Measurements from ENCODE around the gene GSTM5. TPM values are rescaled to one million over a fixed set of nuclear protein-coding genes. Genes with fewer than 3 reads are reported as not detected.
"Not testable (repeated sequence)": the region's sequence is repeated elsewhere in the genome, so short reads cannot be mapped to it uniquely, and the experiment has no call there.

Gene GSTM5
- total RNA-seq, 1 experiment from 2014 or later: not detected

- BruUV-seq (replicated peaks): no TSS peak
- H4K20me1 ChIP-seq (ENCODE audit: low read length): no peaks in the 10 kb centered on the region
- ATAC-seq (no peak), DNase-seq (no peak)
- H3K4me2 ChIP-seq (ENCODE audit: low read length): no peak overlapping the region
- ChIA-PET CTCF (interaction anchor here (0.6 kb wide), 1 partner anchor 125 kb away, joined by 3 read pairs; no protein-coding TSS in a partner anchor), POLR2A (ENCODE audit: unreplicated experiment) (no interaction called here)
- H3K9me3 ChIP-seq (ENCODE audit: low read length): no peaks in the 10 kb centered on the region
- H3K27ac ChIP-seq (ENCODE audit: low read length): no peak overlapping the region
- H3K4me1 ChIP-seq (ENCODE audit: insufficient read depth, low read length): peaks cover 10% of the 10 kb centered on the region; the same call in 1 of the 2 replicates
- TF ChIP-seq, protein P1, sequence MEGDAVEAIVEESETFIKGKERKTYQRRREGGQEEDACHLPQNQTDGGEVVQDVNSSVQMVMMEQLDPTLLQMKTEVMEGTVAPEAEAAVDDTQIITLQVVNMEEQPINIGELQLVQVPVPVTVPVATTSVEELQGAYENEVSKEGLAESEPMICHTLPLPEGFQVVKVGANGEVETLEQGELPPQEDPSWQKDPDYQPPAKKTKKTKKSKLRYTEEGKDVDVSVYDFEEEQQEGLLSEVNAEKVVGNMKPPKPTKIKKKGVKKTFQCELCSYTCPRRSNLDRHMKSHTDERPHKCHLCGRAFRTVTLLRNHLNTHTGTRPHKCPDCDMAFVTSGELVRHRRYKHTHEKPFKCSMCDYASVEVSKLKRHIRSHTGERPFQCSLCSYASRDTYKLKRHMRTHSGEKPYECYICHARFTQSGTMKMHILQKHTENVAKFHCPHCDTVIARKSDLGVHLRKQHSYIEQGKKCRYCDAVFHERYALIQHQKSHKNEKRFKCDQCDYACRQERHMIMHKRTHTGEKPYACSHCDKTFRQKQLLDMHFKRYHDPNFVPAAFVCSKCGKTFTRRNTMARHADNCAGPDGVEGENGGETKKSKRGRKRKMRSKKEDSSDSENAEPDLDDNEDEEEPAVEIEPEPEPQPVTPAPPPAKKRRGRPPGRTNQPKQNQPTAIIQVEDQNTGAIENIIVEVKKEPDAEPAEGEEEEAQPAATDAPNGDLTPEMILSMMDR (conservative IDR thresholded peaks at IDR 0.05; ENCODE audit: low read depth, low read length): no peak
- TF ChIP-seq EZH2phosphoT487 (IDR thresholded peaks at IDR 0.05; ENCODE audit: borderline replicate concordance, low read length) (no peak), EZH2 (IDR thresholded peaks at IDR 0.05; ENCODE audit: low read length, unreplicated experiment) (no peak)
- H3K27me3 ChIP-seq (ENCODE audit: low read length): no peaks in the 10 kb centered on the region
- no peak overlapping the region for H3K4me3 ChIP-seq (ENCODE audit: low read length)
- H3K79me2 ChIP-seq (ENCODE audit: low read length): no peaks in the 10 kb centered on the region
- no peaks in the 10 kb centered on the region for H3F3A ChIP-seq (ENCODE audit: low read length, unreplicated experiment)
- H3K36me3 ChIP-seq (ENCODE audit: low read depth, low read length): no peaks in the 10 kb centered on the region
- H3K9ac ChIP-seq (ENCODE audit: low read length): no peak overlapping the region
- H3K9me2 ChIP-seq (replicated peaks; ENCODE audit: low read length): no peaks in the 10 kb centered on the region
- intact Hi-C loops (cut with micrococcal nuclease): no loop called here
- H2AFZ ChIP-seq (ENCODE audit: low read length): no peak overlapping the region
Measured at GRCh38 chr1:109671067-109671466, 41.0 kb upstream of the GSTM5 start.

- H3K4me1 ChIP-seq (ENCODE audit: insufficient read depth, low read length); H2AFZ ChIP-seq (ENCODE audit: low read length); intact Hi-C loops (cut with micrococcal nuclease); CTCF ChIA-PET; H3K27ac ChIP-seq (ENCODE audit: low read length); DNase-seq; H3K9ac ChIP-seq (ENCODE audit: low read length); H3K36me3 ChIP-seq (ENCODE audit: low read depth, low read length); H3K9me2 ChIP-seq (replicated peaks; ENCODE audit: low read length); BruUV-seq (replicated peaks); H4K20me1 ChIP-seq (ENCODE audit: low read length); H3K27me3 ChIP-seq (ENCODE audit: low read length); POLR2A ChIA-PET (ENCODE audit: unreplicated experiment); ATAC-seq; H3K4me3 ChIP-seq (ENCODE audit: low read length); H3F3A ChIP-seq (ENCODE audit: low read length, unreplicated experiment); H3K79me2 ChIP-seq (ENCODE audit: low read length); H3K4me2 ChIP-seq (ENCODE audit: low read length); H3K9me3 ChIP-seq (ENCODE audit: low read length): not testable (repeated sequence)
Measured at GRCh38 chr1:109673861-109674260, 38.2 kb upstream of the GSTM5 start.

DNA sequence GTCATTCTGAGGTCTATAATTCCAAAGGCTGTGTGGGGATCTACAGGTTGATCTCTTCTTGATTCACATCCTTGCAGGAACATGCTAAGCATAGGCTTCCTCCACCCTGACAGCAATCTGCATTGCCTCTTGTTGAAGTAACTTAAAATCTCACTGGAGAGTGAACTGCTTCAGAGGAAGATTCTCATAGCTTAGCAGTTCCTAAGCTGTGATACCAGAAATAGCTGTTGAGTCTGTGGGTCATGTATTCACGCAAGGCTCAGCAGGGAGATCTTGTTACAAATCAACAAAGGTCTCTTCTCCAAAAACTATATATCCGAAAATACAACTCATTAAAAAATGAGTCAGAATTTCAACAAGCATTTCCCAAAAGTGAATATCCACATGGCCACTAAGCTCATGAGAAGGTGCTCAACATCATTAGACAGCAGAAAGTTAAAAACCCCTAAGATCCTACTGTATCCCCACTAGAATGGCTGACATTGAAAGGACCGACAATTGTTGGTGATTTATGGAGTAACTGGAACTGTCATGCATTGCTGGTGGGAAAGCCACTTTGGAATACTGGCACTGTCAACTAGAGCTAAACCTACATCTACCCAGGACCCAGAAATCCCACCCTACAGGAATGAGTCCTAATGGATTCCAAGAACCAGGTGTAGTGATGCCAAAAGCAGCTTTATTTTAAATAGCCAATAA is 35.2 kb upstream of the GSTM5 start:
- H3K9me3 ChIP-seq (ENCODE audit: low read length); POLR2A ChIA-PET (ENCODE audit: unreplicated experiment); H3K36me3 ChIP-seq (ENCODE audit: low read depth, low read length); H3K9ac ChIP-seq (ENCODE audit: low read length); H2AFZ ChIP-seq (ENCODE audit: low read length); H3K4me2 ChIP-seq (ENCODE audit: low read length); H3F3A ChIP-seq (ENCODE audit: low read length, unreplicated experiment); DNase-seq; H3K4me3 ChIP-seq (ENCODE audit: low read length); H3K4me1 ChIP-seq (ENCODE audit: insufficient read depth, low read length); H3K27ac ChIP-seq (ENCODE audit: low read length); H3K79me2 ChIP-seq (ENCODE audit: low read length); intact Hi-C loops (cut with micrococcal nuclease); H3K27me3 ChIP-seq (ENCODE audit: low read length); BruUV-seq (replicated peaks); H4K20me1 ChIP-seq (ENCODE audit: low read length); H3K9me2 ChIP-seq (replicated peaks; ENCODE audit: low read length): not testable (repeated sequence)
- ATAC-seq: peak; percentile 59
- CTCF ChIA-PET: interaction anchor here (0.5 kb wide), 1 partner anchor 73 kb away, joined by 4 read pairs; no protein-coding TSS in a partner anchor
